ENCODE data around the gene MPPED2.

MPPED2 gene

DNA sequence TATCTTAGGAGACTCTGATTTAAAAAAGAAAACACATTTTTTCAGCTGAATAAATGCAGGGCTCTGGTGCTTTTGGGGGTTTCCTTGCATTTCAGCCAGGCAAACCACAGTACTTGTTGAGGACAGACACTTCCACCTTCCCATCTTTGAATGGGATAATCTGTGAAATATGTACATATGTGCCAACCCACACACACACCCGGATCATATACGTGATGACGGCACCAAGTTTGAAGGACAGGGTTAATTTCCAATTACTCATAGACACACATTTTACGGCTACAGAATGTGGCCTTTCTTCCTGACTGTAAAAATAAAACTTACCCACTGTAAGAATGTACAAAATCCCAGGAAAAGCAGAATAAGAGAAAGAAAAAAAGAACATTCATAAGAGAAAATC lies 104.4 kb downstream of the MPPED2 start:
- no peak for DNase-seq

DNA sequence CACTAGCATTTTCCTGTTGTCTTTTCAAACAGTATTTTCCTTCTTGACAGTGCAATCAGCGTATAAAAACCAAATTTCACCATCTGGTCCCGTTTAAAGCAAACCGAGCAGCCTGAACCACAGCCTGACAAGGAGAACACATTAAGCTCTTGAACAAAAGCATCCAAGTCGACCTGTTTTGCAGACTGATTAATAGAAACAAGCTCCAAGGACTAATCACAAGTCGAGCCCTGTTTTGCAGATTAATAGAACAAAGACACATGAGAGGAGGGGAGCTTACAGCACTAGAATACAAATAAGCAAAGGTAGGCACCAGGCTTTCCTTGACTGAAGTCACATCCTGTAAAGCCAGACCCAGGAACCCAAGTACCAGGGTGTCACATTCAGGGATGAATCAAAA lies 104.8 kb downstream of the MPPED2 start:
- no peak for DNase-seq

DNA sequence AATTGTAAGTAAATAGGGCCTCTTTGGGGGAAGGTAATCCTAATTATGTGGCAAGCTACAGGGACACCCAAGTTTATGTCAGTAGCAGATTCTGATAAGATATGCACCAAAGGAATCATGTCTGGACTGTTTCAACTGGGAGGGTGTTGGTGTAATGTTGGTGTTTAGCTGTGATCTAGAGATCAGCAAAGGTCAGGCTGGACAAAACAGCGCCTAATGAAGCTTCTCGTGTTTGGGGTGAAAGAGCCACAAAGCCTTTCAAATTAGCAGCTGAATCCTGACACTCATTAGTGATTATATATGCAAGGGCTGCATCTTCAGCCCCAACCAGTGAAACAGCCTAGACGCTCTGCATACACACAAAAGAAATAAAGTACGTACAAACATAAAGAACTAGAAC lies 106.3 kb downstream of the MPPED2 start:
- no peak for DNase-seq

DNA sequence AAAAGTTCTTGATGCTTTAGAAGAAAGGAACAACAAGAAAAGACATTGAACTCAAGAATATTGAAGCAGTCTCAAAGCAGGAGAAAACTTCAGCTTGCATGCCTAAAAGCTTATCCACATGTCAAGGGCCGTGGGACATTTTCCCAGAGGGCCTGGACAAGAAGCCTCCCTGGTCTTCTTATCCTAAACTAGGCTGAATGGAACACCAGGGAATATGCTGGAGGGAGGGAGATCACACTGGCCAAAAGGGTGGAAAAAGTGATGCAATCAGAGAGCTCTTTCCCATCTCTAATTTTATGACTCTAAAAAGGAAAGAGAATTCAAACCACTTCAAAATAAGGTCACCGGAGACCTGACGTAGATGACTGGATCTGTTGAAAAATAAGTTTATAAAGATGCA lies 107.2 kb downstream of the MPPED2 start:
- no peak for DNase-seq

DNA sequence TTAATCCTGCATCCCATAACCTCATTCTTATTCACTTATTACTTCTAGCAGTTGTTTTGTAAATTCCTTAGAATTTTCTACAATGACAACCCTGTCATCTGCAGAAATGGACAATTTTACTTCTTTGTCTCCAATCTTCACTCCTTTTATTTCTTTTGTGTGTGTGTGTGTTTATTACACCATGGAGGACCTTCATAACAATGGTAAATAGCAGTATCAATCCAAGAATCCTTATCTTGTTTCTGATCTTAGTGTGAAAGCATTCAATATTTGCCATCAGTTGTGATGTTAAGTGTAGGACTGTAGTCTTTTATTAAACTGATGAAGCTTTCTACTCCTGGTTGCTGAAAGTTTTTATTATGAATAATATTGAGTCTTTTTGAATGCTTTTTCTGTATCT lies 109.1 kb downstream of the MPPED2 start:
- DNase-seq: no peak

DNA sequence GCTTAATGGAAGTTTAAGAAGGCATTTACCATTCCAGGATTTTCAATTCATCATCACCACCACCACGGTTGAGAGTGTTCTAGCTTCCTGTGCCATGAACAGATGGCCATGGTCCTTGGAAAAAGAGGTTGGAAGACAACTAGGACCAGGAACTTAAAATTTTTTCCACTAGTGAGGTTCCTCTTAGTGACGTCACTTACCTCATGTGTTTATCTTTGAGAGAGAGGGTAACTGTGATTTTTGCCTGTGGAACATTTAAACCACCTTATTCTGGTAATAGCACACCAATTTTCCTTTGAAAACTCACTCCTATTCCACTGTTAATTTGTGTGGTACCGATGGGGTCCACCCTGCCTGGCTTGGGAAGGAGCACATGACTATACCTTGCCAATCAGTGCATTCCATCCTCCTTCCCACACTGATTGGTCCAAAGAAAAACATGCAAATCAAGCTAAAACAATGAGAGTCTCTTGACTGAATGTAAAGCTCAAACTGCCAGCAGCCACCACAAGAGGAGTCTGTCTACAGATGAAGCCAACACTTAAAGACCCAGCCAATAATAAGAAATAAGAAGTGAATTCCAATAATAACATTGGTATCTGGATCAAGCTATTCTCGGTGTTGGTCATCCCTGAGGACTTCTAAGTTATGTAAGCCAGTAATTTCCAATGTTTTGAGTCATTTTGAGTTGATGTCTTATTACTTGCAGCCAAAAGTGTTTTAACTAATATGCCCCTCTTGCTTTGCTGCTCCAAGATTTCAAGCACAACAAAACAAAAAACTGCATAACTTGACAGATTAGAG lies 111.8 kb downstream of the MPPED2 start:
- no peak for DNase-seq

DNA sequence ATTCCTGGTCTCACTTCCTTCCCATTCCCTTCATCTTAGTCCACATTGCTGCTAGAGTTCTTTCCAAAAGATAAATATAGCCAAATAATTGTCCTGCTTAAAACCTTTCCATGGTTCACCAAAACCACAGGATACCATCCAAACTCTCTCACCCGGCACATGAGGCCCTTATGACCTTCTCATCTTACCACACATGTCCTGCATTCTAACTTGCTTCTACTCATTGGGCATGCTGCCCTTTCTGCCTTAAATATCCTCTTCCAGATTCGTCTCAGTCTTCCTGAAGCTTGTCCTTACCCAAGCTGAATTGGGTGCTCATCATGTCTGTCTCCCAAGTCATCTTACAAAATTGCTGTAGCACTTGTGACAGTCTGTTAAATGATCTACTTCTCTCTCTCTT lies 114.9 kb downstream of the MPPED2 start:
- no peak for DNase-seq

DNA sequence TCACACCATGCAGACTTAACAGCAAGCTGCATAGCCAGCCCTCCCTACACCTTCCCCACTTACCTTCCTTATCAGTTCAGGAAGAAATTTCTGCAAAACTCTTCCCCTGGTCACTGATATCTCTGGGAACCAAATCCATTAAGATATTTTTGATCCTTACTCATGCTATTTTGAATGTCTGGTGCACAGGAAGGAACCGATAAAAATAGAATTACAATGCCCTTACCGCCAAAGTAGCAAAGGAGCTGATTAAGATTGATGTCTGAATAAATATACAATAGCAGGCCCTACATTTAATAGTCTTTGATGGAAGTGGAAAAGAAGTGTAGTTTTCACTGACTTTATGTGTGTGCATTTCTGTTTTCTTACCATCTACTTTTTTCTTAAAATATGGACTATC lies 117.3 kb downstream of the MPPED2 start:
- DNase-seq: no peak

DNA sequence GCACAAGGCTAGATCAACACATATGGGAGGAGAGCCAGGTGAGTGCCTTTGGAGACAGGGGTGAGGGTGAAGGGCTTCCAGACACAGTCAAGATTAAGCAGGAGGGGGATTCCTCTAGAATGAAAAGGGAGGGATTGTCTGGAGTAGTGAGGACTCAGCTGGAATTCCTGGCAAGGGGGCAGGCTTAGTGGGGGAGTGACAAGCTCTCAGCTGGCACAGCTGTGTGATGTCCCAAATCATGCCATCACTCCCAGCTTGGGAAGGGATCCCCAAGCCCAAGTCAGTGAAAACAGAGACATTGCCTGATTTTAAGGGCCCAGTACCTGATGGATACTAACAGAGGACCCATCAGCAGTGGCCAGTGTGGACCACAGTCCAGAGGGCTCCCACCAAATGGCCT lies 119.0 kb downstream of the MPPED2 start:
- DNase-seq: no peak

DNA sequence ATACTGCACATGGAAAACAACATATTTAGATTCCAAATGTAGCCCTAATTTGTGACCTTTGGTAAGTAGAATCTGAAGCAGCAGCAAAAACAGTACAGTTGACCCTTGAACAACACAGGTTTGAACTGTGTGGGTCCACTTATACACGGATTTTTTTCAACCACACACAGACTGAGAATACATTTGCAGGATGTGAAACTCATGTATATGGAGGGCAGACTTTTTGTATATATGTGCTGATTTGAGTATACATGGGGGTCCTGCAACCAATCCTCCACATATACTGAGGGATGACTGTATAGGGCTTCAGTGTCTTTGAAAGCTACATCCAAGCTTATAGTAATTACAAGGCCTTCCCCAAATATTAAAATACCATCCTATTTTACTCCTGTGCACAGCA lies 120.5 kb downstream of the MPPED2 start:
- DNase-seq: no peak

DNA sequence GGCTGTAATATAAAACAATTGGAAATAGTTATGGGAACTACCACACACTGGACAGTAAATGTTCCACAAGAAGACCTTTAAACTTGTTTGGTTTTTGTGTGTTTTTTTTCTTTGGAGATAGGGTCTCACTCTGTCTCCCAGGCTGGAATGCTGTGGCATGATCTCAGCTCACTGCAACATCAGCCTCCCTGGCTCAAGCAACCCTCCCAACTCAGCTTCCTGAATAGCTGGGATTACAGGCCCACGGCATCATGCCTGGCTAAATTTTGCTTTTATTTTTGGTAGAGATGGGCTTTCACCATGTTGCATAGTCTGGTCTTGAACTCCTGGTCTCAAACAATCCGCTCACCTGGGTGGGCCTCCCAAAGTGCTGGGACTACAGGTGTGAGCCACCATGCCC lies 121.0 kb downstream of the MPPED2 start:
- DNase-seq: no peak

DNA sequence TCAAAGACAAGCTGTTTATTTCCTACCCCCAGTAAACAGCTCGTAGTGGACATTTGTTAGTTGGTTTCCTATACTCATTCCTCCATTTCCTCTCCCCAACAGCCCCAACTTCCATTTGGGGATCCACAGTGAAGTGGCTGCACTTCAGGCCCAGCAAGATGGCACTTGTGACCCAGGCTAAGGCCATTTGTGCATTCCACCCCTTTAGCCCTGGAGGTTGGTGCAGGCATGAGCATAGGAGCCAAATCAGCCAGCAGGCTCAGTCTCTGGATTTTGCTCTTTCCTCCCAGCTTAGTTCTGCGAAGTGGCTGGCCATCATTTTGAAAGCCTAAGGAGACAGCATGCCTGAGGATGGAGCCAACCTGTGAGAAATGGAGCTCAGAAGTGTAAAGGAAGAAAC lies 122.9 kb downstream of the MPPED2 start:
- no peak for DNase-seq

DNA sequence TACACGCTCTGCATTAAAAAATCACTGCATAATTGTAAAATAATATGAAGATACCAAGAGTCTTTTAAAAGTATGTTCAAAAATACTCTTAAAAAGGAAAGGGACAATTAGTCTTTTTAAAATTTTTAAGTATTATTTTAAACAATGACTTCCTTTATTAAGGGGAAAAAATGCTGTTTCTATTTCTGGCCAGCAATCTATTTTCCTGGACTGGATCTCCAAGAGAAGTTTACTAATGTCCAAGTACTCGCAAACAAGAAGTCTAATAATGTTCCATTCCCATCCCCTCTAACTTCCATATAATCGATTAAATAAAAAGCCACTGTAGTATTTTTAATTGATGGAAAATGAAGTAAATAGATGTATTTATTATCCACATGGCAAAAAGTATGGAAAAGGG lies 123.7 kb downstream of the MPPED2 start:
- no peak for DNase-seq

DNA sequence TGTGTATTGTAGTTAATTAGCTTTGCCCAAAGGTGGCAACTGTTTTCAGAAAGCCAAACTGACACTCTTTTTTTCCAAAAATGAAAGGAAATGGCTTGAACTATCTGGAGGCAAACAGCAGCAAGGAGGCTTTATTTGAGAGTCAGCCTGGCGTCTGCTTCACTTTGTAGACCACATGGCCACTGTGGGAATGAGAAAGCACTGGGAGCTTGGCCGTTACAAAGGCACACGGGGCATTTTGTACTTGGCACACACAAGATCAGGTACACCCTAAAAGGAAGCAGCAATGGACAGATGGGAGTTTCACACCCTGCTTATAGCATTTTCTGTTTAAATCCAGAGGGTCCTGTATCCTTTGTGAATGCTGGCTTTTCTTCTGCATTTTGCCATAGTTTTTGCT lies 126.3 kb downstream of the MPPED2 start:
- no peak for DNase-seq

DNA sequence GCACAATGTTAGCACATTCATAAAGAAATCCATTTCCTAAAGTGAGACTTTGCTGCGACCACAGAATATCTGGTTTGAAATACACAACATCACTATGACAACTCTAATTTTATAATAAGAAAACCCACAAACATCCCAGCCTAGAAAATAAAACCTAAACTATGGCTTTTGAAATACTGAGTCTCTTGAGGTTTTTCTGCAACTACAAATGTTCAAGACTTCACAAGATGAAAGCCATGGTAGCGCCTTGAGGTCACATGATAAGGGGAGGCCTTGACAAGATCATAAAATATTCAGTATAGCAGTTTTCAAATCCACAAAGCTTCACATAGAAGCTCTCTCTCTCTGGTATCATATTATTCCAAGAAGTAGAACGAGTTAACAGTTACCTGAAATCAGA lies 126.8 kb downstream of the MPPED2 start:
- no peak for DNase-seq

DNA sequence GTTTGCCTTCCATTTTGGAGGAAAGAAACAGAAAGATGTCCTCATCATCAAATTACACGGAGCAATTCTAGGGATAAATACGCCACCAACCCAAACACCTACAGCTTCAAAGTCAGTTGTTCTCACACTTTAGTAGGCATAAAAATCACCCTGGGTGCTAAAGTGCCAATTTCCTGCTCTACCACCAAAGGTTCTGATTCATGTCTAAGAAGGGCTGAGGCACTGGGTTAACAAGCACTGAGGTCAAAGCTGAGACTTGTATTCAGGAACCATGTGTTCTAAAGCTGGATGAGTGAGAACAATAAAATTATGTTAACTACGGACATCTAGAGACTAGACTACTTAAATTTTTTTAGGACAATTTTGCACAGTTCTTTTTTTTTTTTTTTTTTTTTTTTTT lies 127.6 kb downstream of the MPPED2 start:
- no peak for DNase-seq

DNA sequence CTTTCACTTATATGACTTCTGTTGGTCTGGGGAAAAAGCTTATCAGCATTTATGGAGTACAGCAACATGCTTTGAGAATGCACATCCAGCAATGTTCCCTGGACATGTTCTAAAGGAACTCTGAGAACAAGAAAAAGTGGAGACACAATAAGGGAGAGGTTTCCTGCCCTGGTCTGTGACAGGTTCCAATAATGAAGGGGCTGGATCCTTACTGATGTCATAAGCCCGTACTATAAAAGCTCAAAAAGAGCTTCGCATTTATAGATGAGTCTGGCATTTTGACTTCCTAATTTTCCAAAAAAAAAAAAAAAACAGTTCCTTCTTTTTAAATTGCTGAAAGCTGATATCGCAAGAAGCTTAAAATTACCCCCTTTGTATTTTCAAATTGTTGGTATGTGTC lies 129.1 kb downstream of the MPPED2 start:
- no peak for DNase-seq

DNA sequence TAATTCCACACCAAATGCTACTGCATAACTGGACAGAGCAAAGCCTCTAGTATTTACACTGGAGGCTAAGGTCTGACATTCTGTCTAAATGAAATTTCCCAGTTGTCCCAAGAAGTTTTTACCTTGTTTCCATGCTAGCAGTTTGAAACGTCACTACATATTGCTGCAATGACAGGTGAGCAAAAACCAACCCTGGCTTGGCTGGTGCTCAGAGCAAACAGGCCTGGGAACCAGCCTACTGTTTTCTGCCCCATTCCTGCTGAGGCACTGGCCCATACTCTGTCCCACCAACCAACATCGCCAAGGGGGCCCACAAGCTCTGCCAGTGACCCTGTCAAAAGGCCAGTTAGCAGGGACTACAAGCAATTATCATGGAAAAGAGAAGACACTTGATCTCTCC lies 131.1 kb downstream of the MPPED2 start:
- no peak for DNase-seq

DNA sequence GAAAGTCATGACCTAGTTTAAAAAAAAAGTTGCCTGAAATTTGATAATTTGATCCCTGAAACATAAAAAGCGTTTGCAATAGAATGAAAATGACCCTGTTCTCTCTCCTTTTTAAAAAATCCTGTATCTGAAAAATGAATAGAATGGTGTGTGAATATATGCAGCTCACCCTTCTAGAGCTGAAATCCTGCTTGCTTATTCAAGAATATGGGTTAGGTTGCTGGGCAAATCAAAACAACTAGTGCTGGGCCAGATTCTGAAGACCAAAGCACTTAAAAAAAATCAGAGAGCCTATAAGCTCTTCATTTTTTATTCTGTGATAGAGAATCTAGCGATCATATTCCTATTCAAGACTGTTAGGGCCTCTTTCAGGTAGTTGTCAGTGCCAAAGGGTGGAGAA lies 131.6 kb downstream of the MPPED2 start:
- DNase-seq: no peak

DNA sequence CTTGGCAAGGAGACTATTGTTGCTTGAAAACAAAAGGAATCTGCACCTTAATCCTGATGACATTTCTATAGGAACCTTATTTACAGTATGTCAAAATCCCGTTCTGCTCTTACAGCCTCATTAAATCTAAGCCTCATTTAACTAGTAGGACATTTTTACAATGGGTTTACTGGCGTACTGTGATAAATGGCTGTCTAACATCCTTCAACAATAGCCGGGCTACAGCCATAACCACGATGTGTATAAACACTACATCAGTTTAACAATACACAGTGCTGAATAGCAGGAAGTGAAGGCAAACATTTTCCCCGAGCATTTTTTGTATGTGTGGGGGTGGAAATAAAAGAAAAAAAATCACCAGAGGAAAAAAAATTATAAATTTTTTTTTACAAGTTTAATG lies 132.0 kb downstream of the MPPED2 start:
- DNase-seq: no peak

DNA sequence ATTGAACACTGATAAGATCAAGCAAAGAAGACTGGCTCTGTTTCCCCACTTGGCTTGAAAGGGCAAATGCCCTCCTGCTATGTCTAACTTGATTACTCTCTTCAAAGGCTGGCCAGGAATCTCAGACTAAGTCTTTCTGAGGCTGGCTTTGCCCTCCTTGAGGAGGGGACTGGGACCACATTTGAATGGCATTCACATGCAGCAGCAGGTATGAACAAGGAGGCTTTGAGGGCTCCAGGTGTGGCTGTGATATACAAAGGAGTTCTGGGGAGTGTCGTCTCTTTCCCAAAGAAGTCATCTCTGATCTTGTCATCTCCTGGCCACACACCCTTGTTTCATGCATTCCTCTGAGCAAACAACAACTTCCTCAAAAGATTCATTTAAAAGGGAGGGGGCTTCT lies 132.4 kb downstream of the MPPED2 start:
- no peak for DNase-seq

DNA sequence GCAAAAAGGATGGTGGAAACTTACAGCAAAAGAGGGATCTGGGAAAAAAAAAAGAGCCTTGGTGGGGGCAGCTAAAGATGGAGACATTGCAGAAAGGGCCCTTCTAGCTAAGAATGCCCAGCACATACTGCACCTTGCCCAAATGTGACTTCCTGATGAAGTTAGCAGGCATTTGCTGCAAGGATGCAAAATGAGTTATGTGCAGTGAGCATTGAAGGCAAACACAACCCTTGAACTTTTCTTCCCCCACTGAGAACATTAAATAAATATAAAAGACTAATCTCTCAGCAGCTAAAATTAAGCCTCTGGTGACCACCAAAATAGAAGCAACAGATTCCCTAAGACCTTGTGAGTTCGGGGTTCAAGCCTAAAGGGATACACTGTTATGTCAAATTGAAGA lies 133.3 kb downstream of the MPPED2 start:
- DNase-seq: no peak

DNA sequence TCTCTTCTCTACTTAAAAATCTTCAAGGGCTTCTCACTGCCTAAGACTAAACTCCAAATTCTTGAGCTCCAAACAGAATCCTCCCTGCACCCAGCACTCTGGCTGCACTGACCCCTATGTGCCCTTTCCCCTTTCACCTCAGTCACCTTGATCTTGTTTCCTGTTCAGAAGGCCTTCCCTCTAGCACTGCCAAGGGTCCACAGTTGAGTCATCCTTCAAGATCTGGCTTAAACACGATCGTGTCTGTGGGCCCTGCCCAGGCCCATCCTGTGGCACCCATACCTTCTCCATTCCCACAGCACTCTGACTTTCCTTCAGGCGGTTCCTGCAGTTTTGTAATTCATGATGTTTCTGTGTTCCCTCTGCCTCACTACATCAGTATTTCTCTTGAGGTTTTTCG lies 134.0 kb downstream of the MPPED2 start:
- DNase-seq: no peak

DNA sequence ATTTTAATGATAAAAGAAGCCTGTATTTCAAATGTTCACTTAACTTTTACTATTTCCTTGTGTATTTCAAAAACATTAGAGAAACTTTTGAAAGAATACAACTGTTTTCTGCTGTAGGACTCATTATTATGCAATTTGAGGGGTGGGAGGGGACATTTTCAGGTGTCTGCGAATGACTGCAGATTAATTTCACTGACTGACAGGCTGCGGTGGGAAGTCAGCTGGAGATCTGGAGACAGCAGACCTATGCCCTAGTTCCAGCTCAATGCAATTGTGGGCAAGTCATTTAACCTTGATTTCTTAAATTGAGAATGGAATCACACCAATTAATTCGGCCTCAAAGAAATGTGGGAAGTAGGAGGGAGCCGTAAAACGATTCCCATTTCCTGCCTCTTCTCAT lies 134.5 kb downstream of the MPPED2 start:
- no peak for DNase-seq

DNA sequence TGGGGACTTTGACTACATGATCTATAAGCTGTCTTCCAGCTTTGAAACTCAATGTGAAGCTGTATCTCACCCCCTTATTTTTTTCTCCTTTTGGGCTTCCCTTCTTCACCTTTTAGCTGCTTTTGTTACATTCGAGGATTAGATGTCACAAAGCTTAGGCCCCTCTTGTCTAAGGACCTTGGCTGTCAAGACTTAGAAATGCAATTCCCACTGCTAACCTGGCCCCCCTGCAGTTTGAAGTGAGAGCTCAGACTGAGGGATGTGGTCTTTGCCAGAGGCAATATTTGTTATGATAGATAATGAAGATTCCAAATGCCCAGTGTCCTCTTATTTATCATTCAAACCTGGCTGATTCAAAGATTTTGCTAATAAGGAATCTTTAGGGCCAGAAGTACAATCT lies 135.0 kb downstream of the MPPED2 start:
- no peak for DNase-seq
